ENCODE results near the gene LPAR2.

DNA sequence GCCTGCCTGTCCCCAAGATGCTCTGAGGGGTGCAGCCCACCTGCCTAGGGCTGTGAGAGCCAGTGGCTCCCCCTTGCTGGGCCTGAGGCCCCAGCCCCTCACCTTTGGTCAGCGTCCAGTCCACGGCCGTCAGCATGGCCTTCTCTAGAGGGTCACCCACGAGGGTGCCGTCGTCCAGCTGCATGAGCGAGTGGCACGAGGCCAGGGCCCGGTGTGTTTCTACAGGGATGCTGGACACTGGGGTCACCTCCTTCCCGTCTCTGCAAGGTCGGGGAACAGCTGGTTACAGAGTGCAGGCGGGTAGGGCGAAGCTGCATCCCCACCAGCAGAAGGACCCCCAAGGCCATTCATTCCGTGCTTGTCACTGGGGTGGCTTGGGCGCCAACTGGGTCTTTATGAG lies 26.4 kb upstream of the LPAR2 start:
- TF ChIP-seq, protein P1, sequence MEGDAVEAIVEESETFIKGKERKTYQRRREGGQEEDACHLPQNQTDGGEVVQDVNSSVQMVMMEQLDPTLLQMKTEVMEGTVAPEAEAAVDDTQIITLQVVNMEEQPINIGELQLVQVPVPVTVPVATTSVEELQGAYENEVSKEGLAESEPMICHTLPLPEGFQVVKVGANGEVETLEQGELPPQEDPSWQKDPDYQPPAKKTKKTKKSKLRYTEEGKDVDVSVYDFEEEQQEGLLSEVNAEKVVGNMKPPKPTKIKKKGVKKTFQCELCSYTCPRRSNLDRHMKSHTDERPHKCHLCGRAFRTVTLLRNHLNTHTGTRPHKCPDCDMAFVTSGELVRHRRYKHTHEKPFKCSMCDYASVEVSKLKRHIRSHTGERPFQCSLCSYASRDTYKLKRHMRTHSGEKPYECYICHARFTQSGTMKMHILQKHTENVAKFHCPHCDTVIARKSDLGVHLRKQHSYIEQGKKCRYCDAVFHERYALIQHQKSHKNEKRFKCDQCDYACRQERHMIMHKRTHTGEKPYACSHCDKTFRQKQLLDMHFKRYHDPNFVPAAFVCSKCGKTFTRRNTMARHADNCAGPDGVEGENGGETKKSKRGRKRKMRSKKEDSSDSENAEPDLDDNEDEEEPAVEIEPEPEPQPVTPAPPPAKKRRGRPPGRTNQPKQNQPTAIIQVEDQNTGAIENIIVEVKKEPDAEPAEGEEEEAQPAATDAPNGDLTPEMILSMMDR (optimal IDR thresholded peaks at IDR 0.05 in 1 of 3, IDR thresholded peaks at IDR 0.05 in 1 of 3, conservative IDR thresholded peaks at IDR 0.05 in 1 of 3; ENCODE audit: extremely low read depth in 1 of 3, insufficient read depth in 2 of 3, low read length in 3 of 3) = no peak
- no peak for TF ChIP-seq EZH2 (IDR thresholded peaks at IDR 0.05; ENCODE audit: low read length)

Measured in keratinocyte (primary cell).